SK-N-SH treated with all-trans-retinoic acid at 6 μM for 48 hours (cell line): ENCODE measurements around the gene BACH2.

Experiments
- ATAC-seq: fragments of 200-7000 bp; cut with Tn5 transposase; 3 replicates; pipeline ENCODE4 v1.9.1; 2020; ENCODE audit warnings: mild to moderate bottlenecking, moderate library complexity
- ARNTL ChIP-seq: fragments of 450-650 bp; formaldehyde crosslinking; IDR thresholded peaks from 2 replicates; pipeline ENCODE4 v1.5.0; 2020; ENCODE audit warnings: low read depth, mild to moderate bottlenecking, moderate library complexity, borderline replicate concordance
- CREB5 ChIP-seq: fragments of 250-450 bp; sonication (Bioruptor Pico); IDR thresholded peaks from 2 replicates; pipeline ENCODE4 v1.5.1; 2020; ENCODE audit warnings: low read depth, mild to moderate bottlenecking, moderate library complexity
- CSDC2 ChIP-seq: fragments of 250-450 bp; sonication (Bioruptor Pico); IDR thresholded peaks from 2 replicates; pipeline ENCODE4 v1.5.0; 2020; ENCODE audit warnings: mild to moderate bottlenecking, moderate library complexity
- CSRNP3 ChIP-seq: fragments of 250-450 bp; sonication (Bioruptor Pico); IDR thresholded peaks from 2 replicates; pipeline ENCODE4 v1.5.1; 2021; ENCODE audit warnings: mild to moderate bottlenecking, moderate library complexity
- ESRRG ChIP-seq: fragments of 250-450 bp; sonication (Bioruptor Pico); IDR thresholded peaks from 2 replicates; pipeline ENCODE4 v1.6.1; 2021; ENCODE audit warnings: mild to moderate bottlenecking
- ISL1 ChIP-seq: fragments of 250-450 bp; sonication (Bioruptor Pico); IDR thresholded peaks from 2 replicates; pipeline ENCODE4 v2.1.2; 2022; ENCODE audit warnings: mild to moderate bottlenecking, moderate library complexity
- OSR1 ChIP-seq: fragments of 250-450 bp; sonication (Bioruptor Pico); IDR thresholded peaks from 2 replicates; pipeline ENCODE4 v1.8.0; 2022; ENCODE audit warnings: moderate library complexity, mild to moderate bottlenecking, inconsistent platforms
- PATZ1 ChIP-seq: fragments of 250-450 bp; sonication (Bioruptor Pico); IDR thresholded peaks from 2 replicates; pipeline ENCODE4 v1.8.0; 2020; ENCODE audit warnings: mild to moderate bottlenecking, moderate library complexity, borderline replicate concordance
- SNAI2 ChIP-seq: fragments of 250-450 bp; sonication (Bioruptor Pico); IDR thresholded peaks from 2 replicates; pipeline ENCODE4 v1.5.0; 2020; ENCODE audit warnings: mild to moderate bottlenecking, moderate library complexity
- TCF4 ChIP-seq: fragments of 250-450 bp; sonication (Bioruptor Pico); IDR thresholded peaks from 2 replicates; pipeline ENCODE4 v1.8.0; 2021; ENCODE audit warnings: mild to moderate bottlenecking, moderate library complexity, borderline replicate concordance
- TOX ChIP-seq: fragments of 250-450 bp; sonication (Bioruptor Pico); IDR thresholded peaks from 2 replicates; pipeline ENCODE4 v1.8.0; 2021; ENCODE audit warnings: mild to moderate bottlenecking, moderate library complexity, borderline replicate concordance
- TSHZ2 ChIP-seq: fragments of 250-450 bp; sonication (Bioruptor Pico); IDR thresholded peaks from 2 replicates; pipeline ENCODE4 v1.5.0; 2020; ENCODE audit warnings: mild to moderate bottlenecking, moderate library complexity
- ZC3H10 ChIP-seq: fragments of 250-450 bp; sonication (Bioruptor Pico); IDR thresholded peaks from 2 replicates; pipeline ENCODE4 v1.5.1; 2021; ENCODE audit warnings: mild to moderate bottlenecking, moderate library complexity
- ZFP3 ChIP-seq: fragments of 250-450 bp; sonication (Bioruptor Pico); IDR thresholded peaks from 2 replicates; pipeline ENCODE4 v1.5.0; 2020; ENCODE audit warnings: mild to moderate bottlenecking, moderate library complexity
- ZFP30 ChIP-seq: fragments of 450-650 bp; formaldehyde crosslinking; IDR thresholded peaks from 2 replicates; pipeline ENCODE4 v1.5.0; 2022; ENCODE audit warnings: mild to moderate bottlenecking, moderate library complexity
- ZNF565 ChIP-seq: fragments of 450-650 bp; formaldehyde crosslinking; conservative IDR thresholded peaks from 2 replicates; pipeline ENCODE4 v1.5.0; 2020; ENCODE audit warnings: low read depth, mild to moderate bottlenecking, moderate library complexity
- ZNF70 ChIP-seq: fragments of 450-650 bp; formaldehyde crosslinking; IDR thresholded peaks from 2 replicates; pipeline ENCODE4 v1.5.0; 2020; ENCODE audit warnings: mild to moderate bottlenecking, moderate library complexity
- ZNF8 ChIP-seq: fragments of 450-650 bp; formaldehyde crosslinking; IDR thresholded peaks from 2 replicates; pipeline ENCODE4 v1.5.0; 2020; ENCODE audit warnings: mild to moderate bottlenecking, moderate library complexity

Gene BACH2

GRCh38 chr6:90220273-90220672 is 76.4 kb downstream of the BACH2 start (continued):
- TF ChIP-seq CREB5 (CRISPR knock-in tag) (no peak), ZNF8 (CRISPR knock-in tag) (no peak), ZNF565 (CRISPR knock-in tag) (no peak), PATZ1 (no peak)

- ATAC-seq, result peak; percentile 83
- TF ChIP-seq TCF4 (CRISPR knock-in tag) (peak; percentile 83), ISL1 (CRISPR knock-in tag) (peak; percentile 40), CREB5 (CRISPR knock-in tag) (0 out of 2 replicates have a peak, but pooled peaks have one; percentile 12), ZNF8 (CRISPR knock-in tag) (peak; percentile 14; the same call in 1 of the 2 replicates), CSDC2 (no peak)
Measured at GRCh38 chr6:90219209-90219985, 77.2 kb downstream of the BACH2 start.

- ATAC-seq, result no peak
- TF ChIP-seq CREB5 (CRISPR knock-in tag) (no peak), ZNF70 (no peak), ZFP30 (CRISPR knock-in tag) (no peak), TSHZ2 (CRISPR knock-in tag) (no peak), CSDC2 (no peak), SNAI2 (CRISPR knock-in tag) (no peak), ZFP3 (no peak), ZNF565 (CRISPR knock-in tag) (no peak)
- TF ChIP-seq, all 23 proteins: peak for 0
Measured at GRCh38 chr6:90218959-90219208, 77.8 kb downstream of the BACH2 start.

GRCh38 chr6:90217506-90218127 is 79.0 kb downstream of the BACH2 start:
- TF ChIP-seq ZFP30 (CRISPR knock-in tag) (no peak), ISL1 (CRISPR knock-in tag) (no peak), OSR1 (CRISPR knock-in tag) (no peak), ZC3H10 (CRISPR knock-in tag) (no peak), ESRRG (CRISPR knock-in tag) (no peak), TSHZ2 (CRISPR knock-in tag) (no peak), PATZ1 (no peak), CSRNP3 (CRISPR knock-in tag) (no peak), ARNTL (CRISPR knock-in tag) (no peak), CSDC2 (no peak), ZFP3 (no peak), SNAI2 (CRISPR knock-in tag) (no peak), TOX (CRISPR knock-in tag) (no peak), ZNF8 (CRISPR knock-in tag) (no peak)
- TF ChIP-seq, all 23 proteins: peak for 0
- no peak; the same call in 2 of the 3 replicates for ATAC-seq
